Loucy (cell line): ENCODE results near the gene HTR2A.

Experiments used
- CTCF ChIP-seq: fragments of 200-600 bp; sonication (generic); conservative IDR thresholded peaks from 2 replicates; pipeline ENCODE4 v1.5.1; 2014; ENCODE audit warnings: mild to moderate bottlenecking, antibody characterized with exemption, low read length
- EZH2phosphoT487 ChIP-seq: fragments of 200-600 bp; IDR thresholded peaks from 2 replicates; pipeline ENCODE4 v1.6.1; 2018; ENCODE audit warnings: antibody characterized with exemption, mild to moderate bottlenecking, moderate library complexity, borderline replicate concordance

- TF ChIP-seq CTCF (no peak), EZH2phosphoT487 (no peak)
Measured at GRCh38 chr13:46855664-46856063, 41.2 kb downstream of the HTR2A start.
